Stimulated activated CD4-positive, alpha-beta T cell treated with anti-CD3 and anti-CD28 coated beads, Interleukin-4, amount 100 ng/mL, for 24 hours (primary cell): Measurements from ENCODE around the gene RAPGEF3.
A peak's percentile ranks its signal among the peaks of the same experiment; 100 is the strongest.

Experiments
- DNase-seq: peaks from one replicate; pipeline ENCODE4 v3.0.0-alpha.2; 2020

Gene RAPGEF3, protein sequence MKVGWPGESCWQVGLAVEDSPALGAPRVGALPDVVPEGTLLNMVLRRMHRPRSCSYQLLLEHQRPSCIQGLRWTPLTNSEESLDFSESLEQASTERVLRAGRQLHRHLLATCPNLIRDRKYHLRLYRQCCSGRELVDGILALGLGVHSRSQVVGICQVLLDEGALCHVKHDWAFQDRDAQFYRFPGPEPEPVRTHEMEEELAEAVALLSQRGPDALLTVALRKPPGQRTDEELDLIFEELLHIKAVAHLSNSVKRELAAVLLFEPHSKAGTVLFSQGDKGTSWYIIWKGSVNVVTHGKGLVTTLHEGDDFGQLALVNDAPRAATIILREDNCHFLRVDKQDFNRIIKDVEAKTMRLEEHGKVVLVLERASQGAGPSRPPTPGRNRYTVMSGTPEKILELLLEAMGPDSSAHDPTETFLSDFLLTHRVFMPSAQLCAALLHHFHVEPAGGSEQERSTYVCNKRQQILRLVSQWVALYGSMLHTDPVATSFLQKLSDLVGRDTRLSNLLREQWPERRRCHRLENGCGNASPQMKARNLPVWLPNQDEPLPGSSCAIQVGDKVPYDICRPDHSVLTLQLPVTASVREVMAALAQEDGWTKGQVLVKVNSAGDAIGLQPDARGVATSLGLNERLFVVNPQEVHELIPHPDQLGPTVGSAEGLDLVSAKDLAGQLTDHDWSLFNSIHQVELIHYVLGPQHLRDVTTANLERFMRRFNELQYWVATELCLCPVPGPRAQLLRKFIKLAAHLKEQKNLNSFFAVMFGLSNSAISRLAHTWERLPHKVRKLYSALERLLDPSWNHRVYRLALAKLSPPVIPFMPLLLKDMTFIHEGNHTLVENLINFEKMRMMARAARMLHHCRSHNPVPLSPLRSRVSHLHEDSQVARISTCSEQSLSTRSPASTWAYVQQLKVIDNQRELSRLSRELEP

DNA sequence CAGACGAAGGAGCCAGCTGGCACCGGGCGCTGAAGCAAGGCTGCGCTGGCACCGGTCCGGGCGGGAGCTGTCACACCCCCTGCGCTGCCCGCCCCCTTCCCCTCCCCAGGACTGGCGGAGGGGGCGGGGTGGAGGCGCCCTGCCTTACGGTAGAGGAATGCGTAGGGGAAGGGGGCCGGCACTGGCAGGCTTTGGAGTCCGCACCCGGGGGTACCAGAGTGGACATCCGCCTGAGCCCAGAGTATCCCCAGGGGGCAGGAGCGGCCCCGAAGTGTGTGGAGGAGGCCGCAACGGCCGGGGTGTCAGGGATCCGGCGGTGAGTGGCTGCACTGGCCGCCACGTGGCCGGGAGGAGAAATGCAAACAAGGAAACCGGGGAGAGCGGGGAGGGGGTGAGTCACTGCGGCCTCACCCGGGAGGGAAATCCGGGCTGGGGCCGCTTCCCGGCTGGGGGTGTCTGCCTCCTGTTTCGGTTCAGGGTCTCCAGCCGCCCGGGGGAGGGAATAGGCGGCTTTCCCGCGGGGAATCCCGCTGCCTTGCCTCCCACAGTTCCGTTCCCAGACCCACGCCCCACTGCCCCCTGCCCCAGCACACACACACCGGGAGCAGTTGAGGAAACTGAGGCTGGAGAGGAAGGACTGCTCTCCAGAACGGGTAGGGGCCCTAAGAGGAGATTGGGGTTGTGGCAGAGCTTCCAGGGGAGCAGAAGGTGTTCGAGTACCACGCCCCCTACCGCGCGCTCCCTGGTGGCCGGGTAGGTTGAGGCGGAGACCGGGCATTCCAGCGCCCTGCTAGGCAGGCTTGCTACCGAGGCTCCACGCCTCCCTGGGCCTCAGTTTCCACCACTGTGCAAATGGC is at the start of gene RAPGEF3:
TSS of gene RAPGEF3 (minus strand) at position 47 of the 857 bp plus-strand sequence. CDS start 324 bp downstream, outside the sequence.
- DNase-seq = peak; percentile 73

DNA sequence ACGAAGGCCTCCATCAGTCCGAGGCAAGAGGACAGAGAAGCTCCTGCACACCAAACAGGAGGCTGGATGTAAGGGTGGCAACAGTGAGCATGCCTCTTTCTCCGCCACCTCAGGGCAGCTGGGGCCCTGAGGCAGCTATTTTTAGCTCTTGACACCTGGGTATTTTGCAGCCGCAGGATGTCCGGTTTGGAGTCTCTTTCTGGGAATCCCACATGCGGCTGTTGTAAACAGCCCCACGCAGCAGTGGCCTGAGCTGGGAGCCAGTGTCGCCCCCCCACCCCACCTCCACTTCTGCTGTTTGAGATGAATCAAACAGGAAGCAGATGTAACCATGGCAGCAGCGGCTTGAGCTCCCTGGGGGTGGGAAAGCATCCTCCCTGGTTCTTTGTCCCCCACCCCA is 49.4 kb upstream of the RAPGEF3 start:
- peak; percentile 78 for DNase-seq

DNA sequence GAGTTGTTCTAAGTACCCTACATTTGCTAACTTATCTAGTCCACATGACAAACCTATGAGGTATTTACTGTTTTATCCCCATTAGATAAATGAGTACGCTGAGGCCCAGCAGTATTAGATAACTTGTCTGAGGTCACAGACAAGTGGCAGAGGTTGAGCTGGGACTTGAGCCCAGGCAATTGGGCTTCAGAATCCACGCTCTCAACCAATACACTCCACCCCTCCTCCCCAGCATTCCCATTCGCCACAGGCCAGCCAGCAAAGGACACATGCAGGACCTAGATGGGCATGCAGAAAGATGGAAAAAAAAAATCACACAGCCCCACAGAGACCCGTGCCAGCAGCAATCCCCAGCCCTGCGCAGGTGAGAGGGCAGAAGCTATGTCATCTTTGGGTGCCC is 48.7 kb upstream of the RAPGEF3 start:
- DNase-seq = no peak

DNA sequence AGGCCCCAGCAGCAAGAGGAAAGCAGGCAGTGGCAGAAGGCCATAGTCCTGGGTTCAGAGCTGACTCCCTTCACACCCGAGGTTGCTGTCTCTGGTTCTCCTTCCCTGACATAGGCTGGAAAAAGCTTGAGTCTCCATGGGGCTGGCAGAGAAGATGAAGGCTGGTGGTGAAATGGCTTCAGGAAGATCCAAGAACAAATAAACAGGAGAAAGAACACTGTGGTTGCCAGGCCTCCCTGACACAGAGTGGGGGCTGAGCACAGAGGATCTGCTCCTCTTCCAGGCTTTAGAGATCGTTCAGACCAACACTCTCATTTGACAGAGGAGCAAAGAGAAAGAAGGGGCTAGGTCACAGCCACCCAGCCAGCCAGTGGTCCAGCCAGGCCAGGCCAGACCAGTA is 46.7 kb upstream of the RAPGEF3 start:
- no peak for DNase-seq

DNA sequence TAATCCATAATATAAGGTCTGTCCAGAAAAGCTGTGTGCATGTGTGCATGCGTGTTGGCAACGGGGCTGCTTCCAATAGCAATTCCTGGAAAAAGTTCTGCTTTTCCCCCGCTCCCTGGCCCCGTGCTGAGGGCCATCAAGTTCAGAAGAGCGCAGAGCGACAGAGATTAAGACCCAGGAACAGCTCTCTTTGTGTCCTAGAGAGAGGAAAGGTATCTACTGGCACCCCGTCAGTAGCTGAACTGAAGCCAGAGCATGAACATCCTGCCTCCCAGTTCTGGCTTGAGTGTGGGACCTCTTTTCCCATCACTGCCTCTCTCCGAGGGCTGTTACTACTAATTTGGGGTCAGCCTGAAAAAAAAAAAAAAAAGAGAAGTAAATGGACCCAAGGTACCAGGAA is 45.5 kb upstream of the RAPGEF3 start:
- DNase-seq = no peak

DNA sequence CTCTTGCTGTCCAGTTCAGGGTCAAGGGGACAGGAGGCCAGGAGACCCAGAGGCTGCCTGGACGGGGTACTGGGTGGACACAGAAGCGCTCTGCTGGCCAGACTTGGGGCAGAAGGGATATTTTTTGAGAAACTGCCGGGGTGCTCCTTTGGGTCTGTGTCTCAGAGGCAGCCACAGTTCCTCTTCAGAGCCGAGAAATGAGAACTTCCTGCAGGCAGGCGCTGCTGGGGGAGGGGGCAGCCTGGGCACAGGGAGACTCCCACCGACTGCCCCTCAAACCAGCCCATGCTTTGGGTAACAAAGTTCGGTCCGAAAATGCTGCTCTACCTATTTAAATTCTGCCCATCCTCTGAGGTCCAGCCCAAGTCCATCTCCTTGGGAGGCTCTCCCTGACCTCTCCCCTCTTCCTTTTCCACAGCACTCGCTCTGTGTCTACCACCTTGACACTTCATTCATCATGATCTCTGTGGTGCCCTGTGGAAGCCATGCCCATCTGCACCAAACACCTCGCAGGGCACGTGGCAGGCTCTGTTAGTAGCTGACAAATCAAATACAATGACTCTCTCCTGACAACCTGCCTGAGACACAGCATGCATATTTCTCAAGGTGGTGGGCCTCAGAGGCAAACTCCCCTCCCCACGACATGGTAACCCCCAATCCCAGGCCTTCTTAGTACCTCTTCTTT is 44.7 kb upstream of the RAPGEF3 start:
- no peak for DNase-seq

DNA sequence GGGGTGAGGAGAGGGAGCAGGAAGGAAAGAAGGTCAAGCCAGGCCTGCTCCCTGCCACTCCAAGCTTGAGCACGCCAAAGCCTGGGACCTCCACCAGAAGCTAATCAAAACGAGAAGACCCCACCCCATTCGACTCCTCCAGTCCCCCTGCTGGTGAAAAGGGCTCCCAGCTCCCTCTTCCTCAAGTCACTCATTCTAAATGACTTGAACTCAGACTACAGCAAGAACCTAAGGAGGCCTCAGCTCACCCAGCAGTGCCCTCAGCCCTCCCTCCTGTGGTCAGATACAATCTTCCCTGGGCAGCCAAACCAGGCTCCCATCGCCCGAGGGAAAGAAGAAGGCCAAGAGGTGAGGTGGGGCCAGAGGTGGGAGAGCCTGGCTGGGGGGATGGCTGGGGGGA is 43.6 kb upstream of the RAPGEF3 start:
- DNase-seq = no peak

DNA sequence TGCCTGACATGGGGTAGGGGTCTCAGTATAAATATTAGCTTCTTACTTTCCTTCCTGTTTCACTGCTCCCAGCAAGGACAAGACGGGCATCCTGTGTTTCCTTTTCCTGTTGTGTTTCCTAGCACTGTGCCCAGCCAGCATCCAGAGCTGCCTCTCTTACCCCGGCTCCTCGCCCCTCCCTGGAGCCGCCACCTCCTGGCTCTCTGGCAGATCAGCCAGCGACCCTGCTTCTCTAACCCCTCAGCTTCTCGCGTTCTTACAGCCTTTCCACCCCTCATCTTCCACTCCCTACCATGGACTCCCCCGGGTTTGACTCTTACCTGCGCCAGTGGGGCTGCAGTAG is 43.2 kb upstream of the RAPGEF3 start:
- no peak for DNase-seq

DNA sequence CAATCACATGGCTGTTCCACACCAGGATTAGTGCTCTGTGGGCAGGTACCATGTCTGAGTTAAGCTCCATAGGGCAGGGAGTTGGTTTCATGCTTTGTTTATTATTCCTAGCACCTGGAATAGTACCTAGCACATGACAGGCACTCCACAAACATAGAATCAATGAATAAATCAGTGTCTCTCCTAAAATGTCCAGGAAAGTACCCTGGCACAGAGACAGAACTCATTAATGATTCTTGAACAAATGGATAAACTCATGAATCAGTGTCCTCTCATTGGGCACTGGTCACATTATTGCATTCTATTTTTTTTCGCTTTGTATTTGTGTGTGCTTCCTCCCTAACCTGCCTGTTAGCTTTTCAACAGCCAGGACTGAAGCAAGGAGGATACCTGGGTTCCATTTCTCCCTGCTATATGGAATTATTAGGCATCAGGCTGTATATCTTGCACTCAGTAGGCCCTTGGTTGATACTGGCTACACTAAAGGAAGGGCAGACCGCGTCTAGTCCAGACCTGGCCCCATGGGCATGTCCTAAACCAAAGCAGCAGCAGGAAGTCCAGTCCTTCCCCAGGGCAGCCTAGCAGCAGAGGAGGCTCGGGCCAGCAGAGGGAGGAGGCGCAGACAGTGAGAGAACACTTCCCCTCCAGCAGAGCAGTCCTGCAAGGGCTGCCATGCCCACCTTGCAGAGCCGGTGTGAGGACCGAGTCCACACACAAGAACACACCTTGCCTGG is 42.7 kb upstream of the RAPGEF3 start:
- DNase-seq = no peak

DNA sequence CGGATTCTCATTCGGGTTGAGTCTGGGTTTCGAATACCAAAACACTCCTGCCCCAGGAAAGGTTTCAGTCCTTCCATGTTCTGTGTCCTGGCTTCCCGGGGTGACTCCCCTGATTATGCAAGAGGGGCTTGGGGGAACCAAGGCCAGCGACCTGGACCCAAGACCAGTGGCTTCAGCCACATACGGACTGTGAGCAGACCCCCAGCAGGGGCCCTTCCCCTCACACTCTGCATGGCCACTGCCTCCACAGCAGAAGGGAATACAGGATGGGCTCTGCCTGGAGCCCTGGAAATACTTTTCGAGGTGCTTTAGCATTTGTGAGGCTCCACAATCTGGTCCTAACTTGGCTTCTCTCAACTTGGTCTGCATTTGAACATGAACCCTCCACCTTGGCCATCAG is 41.9 kb upstream of the RAPGEF3 start:
- DNase-seq = no peak

DNA sequence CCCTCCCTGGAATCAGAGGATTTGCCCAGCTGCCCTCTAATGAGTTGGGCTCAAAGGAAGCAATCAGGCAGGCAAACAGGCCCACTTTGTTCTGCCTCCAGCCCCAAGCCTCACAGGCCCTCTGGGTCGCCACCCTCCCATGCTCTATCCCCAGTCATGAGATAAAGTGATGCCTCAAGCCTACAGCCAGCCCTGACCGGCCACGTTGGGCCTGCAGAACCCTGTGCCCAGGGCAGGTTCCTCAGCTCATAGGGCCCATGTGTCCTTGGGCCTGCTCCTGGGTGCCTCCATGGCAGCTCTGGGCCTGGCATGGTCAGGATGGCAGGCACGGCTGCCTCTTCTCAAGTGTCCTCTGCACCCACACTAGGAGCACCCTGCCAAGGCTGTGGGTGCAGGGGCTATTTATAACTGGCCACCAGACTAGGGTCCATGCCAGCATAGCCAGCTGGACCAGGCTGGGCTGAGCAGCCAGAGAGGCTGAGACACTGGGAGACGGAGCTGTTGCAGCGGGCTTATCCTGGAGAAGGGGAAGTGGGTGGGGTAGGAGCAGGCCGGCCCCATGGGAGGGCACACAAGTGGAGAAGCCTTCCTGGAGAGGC is 40.8 kb upstream of the RAPGEF3 start:
- no peak for DNase-seq

DNA sequence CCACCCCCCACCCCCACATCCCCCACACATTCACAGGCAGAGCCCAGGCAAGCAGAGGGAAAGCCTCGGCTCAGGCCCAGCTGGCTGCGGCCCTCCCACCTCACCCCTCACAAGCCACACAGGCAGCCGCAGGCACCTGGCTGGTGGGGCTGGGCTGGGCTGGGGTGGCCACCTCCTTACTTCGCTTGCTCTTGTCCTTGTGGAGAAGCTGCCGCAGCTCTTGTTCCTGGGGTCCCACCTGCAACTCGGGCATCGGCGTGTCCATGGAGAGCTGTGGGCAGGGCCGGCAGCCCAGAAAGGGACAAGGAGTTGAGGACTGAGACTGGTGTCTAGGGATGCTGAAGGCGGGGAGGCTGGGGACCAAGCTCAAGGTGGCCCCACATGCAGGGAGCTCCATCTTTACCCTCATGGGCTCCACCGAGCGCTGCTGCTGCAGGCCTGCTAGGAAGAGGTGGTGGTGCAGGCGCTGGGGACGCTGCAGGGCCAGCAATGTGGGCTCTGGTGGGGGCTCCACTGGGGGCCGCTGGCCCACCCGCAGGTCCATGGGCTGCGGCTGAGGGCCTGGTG is 39.8 kb upstream of the RAPGEF3 start:
- no peak for DNase-seq

DNA sequence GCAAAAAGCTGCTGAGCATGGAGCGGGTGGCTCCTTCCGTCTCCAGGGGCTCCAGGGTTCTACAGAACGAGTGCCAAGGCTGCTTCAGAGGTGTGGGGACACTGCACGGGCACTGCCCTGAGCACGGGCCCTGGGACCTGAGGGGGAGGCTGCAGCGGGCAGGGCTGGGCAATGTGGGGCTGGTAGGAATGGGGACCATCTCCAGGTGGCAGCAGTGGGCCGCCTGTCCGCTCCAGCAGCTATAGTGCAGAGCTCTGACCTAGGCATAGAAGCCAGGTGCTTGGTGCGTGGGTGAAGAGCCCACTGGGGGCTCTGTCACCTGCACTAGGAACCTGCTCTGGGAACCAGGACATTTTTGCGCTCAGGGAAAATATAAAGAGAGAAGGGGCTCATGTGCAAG is 38.8 kb upstream of the RAPGEF3 start:
- DNase-seq = no peak

DNA sequence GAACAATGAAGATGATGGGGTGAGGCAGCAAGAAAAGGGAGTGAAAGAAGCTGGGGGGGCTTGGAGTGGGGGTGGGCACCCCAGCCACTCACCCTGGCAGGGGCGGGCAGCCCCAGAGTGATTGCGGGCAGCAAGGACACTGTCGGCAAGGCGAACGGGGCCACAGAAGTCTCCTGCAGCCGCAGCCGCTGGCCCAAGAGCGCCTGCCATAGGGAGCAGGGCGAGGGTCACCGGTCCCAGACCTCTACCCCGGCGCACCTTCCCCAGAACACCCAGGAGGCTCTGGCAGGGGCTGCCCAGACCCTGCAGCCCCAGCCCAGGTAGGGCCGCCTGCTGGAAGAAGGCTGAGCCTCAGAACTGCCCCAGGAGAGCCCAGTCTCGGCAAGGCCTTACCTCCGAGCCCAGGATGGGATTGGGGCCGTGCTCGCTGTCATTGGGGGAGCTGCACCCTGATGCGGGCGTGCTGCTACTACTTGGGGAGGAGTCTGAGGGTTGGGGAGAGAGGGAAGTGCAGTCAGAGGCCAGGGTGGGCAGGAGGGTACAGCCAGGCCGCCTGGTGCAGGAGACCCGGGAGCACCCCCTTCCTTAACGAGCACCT is 37.2 kb upstream of the RAPGEF3 start:
- no peak for DNase-seq

DNA sequence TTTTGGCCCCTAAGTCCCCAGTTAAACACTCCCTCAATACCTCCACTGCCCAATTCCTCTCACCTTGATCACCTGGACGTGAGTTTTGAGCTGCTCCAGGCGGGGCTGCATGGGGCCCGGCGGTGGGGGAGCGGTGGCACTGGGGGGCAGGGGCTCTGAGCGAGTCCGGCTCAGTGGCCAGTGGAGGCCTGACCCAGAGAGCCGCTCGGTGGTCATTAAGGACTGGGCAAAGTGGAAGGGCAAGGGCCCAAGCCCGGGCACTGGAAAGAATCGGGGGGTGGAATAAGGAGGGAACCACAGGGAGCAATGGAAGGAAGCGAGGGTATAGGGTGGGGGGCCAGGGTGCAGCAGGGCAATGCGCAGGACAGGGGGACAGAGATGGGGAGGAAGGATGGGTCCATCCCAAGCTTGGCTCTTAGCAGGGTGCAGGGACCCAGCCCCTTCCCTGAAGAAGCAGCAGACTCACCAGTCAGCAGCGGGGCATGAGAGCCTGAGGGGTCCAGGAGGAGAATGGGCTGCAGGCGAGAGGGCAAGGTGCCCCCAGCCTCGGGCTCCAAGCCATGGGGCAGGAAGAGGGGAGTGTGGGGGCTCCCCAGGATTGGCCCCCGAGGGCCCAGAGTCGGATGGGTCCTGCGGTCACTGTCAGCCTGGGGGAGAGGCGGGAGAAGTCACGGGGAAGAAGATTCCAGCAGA is 36.6 kb upstream of the RAPGEF3 start:
- no peak for DNase-seq

DNA sequence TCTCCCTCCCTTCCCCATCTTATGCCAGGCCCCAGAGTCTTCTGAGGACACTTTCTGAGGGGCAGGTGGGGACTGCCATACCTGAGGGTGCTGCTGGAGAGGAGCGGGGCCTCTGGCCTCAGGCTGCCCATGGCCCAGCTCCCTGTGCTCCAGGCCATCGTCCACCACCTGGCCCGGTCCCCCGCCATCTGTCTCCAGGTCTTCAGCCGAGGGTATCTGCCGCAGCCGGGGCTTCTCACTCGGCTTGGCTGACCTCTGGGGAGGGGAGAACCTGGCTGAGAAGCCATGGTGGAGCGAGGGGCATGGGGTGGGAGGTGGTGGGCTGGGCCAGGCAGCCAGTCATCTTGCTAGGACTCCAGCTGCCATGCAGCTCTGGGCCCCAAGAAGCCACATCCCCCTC is 36.0 kb upstream of the RAPGEF3 start:
- no peak for DNase-seq

DNA sequence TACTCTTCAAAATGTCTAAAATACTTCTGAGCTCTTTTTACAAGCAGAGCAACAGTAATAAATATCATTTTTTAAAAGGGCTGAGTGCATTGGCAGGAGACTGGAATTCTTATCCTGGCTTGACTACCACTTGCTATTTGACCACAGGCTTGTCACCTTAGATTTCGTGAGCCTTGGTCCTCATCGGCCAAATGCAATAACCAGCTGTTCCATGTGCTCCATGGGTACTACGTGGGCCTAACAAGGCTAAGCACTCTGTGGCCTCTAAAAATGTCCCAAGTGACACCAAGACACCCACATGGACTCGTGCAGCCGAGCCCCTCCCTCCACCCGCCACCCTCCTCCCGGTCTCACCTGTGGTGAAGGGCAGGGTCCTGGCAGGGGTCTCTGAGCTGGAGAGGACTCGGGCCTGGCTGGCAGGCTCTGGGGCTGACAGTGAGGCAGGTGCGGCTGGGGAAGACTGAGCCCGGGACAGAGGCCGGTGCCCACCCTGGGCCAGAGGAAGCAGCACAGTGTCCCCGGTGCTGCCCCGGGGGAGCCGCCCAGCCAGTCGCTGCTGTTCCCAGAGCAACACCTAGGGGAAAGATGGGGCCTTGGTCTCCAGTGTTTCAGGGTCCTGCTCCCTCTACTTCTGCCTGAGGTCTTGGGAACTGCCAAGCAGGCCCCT is 34.5 kb upstream of the RAPGEF3 start:
- DNase-seq = no peak

DNA sequence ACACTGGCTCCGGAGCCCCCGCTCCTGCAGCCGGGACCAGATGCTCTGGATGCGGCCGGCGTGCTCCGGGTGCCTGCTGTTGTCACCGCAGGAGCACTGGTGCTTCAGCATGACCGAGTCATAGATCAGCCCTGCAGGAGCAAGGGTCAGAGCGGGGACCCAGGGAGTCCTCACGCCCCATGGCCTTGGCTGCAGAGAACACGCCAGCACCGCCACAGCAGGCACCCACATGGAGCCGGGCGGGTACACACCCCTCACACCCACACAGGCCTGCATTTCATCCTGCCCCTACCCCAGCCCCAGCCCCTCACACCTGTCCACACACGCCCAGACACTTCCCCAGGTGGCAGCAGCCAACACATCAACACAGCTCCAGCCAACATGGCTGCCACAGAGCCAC is 33.2 kb upstream of the RAPGEF3 start:
- DNase-seq = no peak

DNA sequence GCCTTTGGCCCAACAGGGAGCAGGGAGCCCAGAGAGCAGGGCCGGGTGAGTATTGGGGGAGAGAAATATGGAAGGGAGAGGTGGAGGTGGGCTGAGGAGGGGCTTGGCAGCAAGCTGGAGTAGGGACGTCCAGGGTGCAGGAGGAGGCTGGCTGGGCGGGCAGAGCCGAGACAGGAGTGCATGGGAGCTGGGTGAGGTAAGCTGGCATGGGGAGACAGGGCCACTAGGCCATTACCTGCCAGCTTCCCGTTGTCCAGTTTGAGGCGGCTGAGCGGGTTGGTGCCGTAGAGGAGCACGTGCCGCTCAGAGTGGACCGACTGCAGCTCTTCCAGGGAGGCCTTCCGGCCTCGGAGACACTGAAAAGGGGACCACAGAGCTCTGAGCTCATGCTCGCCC is 32.7 kb upstream of the RAPGEF3 start:
- no peak for DNase-seq
